Measurements from ENCODE around the gene PISD.

Gene PISD

GRCh38 chr22:31615940-31616314, 46.1 kb downstream of the PISD start:
- no peak overlapping the region for H3K27ac ChIP-seq
- TF ChIP-seq CTCF (conservative IDR thresholded peaks at IDR 0.05): no peak

- no peak overlapping the region for H3K27ac ChIP-seq
- no peak for TF ChIP-seq CTCF (conservative IDR thresholded peaks at IDR 0.05)
These were observed 46.5 kb downstream of the PISD start for GRCh38 chr22:31615491-31615860.

- H3K27ac ChIP-seq: no peak overlapping the region
These were observed 47.1 kb downstream of the PISD start for GRCh38 chr22:31614781-31615490.

GRCh38 chr22:31613904-31614296, 48.1 kb downstream of the PISD start:
- no peak for TF ChIP-seq CTCF (conservative IDR thresholded peaks at IDR 0.05)
- no peak overlapping the region for H3K27ac ChIP-seq

More at GRCh38 chr22:31614781-31615490, 47.1 kb downstream of the PISD start:
- no peak for TF ChIP-seq CTCF (conservative IDR thresholded peaks at IDR 0.05)

GRCh38 chr22:31613286-31613903, 48.6 kb downstream of the PISD start:
- TF ChIP-seq CTCF (conservative IDR thresholded peaks at IDR 0.05): no peak
- H3K27ac ChIP-seq: no peak overlapping the region

- no peak for TF ChIP-seq CTCF (conservative IDR thresholded peaks at IDR 0.05)
- no peak overlapping the region for H3K27ac ChIP-seq
These were observed 49.1 kb downstream of the PISD start for GRCh38 chr22:31612891-31613285.

GRCh38 chr22:31611061-31611760, 50.8 kb downstream of the PISD start:
- no peak overlapping the region for H3K27ac ChIP-seq
- no peak for TF ChIP-seq CTCF (conservative IDR thresholded peaks at IDR 0.05)

Measured in VCaP (cell line).